H1 (cell line): ENCODE measurements around the gene ARPIN. TPM values are rescaled to one million over a fixed set of nuclear protein-coding genes. Genes with fewer than 3 reads are reported as not detected.

ENCODE experiments used
- CTCF ChIA-PET: fragments of 300-600 bp; sonication (Branson Sonifier 250); formaldehyde crosslinking; loops from one replicate; lab custom pipeline; 2021; ENCODE audit not compliant: partially characterized antibody; lab: Charles Lee
- POLR2A ChIA-PET: fragments of 300-600 bp; sonication (Branson Sonifier 250); formaldehyde crosslinking; loops from one replicate; lab custom pipeline; 2021; ENCODE audit warnings: inconsistent platforms; ENCODE audit not compliant: partially characterized antibody; lab: Charles Lee
- DNase-seq, 2 experiments: peaks; one replicate each; pipeline versions ENCODE4 v3.0.0 to v3.0.0-alpha.2; 2010 to 2022; ENCODE audit warnings: low spot score in 2 of 2, low read depth in 1 of 2, mixed read lengths in 1 of 2
- FAIRE-seq: peaks from 2 replicates; lab custom pipeline; 2011; peaks lifted over from hg19 to GRCh38; lab: Jason Lieb, UNC
- H2AFZ ChIP-seq: 2 replicates; pipeline ENCODE4 v1.8.1; 2012; ENCODE audit warnings: low read length, inconsistent platforms
- H2AK5ac ChIP-seq: 2 replicates; pipeline ENCODE4 v1.6.1; 2013; ENCODE audit warnings: low read depth, low read length
- H2BK120ac ChIP-seq: replicated peaks from 2 replicates; pipeline ENCODE3; 2013; ENCODE audit warnings: low read depth, low read length, inconsistent platforms
- H2BK12ac ChIP-seq: 2 replicates; pipeline ENCODE4 v1.6.1; 2013; ENCODE audit warnings: low read depth, low read length
- H2BK15ac ChIP-seq: 2 replicates; pipeline ENCODE4 v1.6.1; 2013; ENCODE audit warnings: low read length
- H2BK20ac ChIP-seq: 2 replicates; pipeline ENCODE4 v1.6.1; 2013; ENCODE audit warnings: low read length
- H2BK5ac ChIP-seq: 2 replicates; pipeline ENCODE4 v1.6.1; 2013; ENCODE audit warnings: low read depth, low read length
- H3K14ac ChIP-seq: 2 replicates; pipeline ENCODE4 v1.6.1; 2013; ENCODE audit warnings: inconsistent platforms; ENCODE audit not compliant: insufficient read length
- H3K18ac ChIP-seq: 2 replicates; pipeline ENCODE4 v1.6.1; 2013; ENCODE audit warnings: low read length; ENCODE audit errors: extremely low read depth
- H3K23ac ChIP-seq: 2 replicates; pipeline ENCODE4 v1.6.1; 2013; ENCODE audit warnings: inconsistent platforms; ENCODE audit not compliant: insufficient read length
- H3K23me2 ChIP-seq: 2 replicates; pipeline ENCODE4 v1.6.1; 2013; ENCODE audit warnings: low read depth, low read length
- H3K27ac ChIP-seq: 2 replicates; pipeline ENCODE4 v1.6.1; 2011; ENCODE audit warnings: low read depth, low read length, inconsistent platforms
- H3K27me3 ChIP-seq, 4 experiments: replicated peaks in 1 of 4; 1 replicate in 1 of 4; 2 replicates in 3 of 4; pipeline versions ENCODE4 v1.6.1 to v1.8.1; 2011 to 2013; ENCODE audit warnings: low read length in 3 of 4, mild to moderate bottlenecking in 3 of 4, inconsistent platforms in 2 of 4, mixed read lengths in 2 of 4, moderate library complexity in 1 of 4; ENCODE audit not compliant: control insufficient read depth in 3 of 4, insufficient read depth in 3 of 4; ENCODE audit errors: extremely low read depth in 1 of 4
- H3K36me3 ChIP-seq, 4 experiments: 2 replicates each; pipeline versions ENCODE4 v1.6.1 to v1.8.1; 2011 to 2013; ENCODE audit warnings: mild to moderate bottlenecking in 4 of 4, low read length in 3 of 4, moderate library complexity in 2 of 4, control low read depth in 1 of 4, inconsistent platforms in 1 of 4; ENCODE audit not compliant: insufficient read depth in 4 of 4, control insufficient read depth in 2 of 4
- H3K4ac ChIP-seq: replicated peaks from 2 replicates; pipeline ENCODE3; 2013; ENCODE audit warnings: low read length, low read depth, mixed read lengths, inconsistent platforms; ENCODE audit not compliant: insufficient read length
- H3K4me1 ChIP-seq, 4 experiments: replicated peaks in 1 of 4; 1 replicate in 1 of 4; 2 replicates in 3 of 4; pipeline versions ENCODE4 v1.6.1 to v1.8.1; 2011 to 2013; ENCODE audit warnings: low read length in 3 of 4, inconsistent platforms in 2 of 4, mixed read lengths in 1 of 4; ENCODE audit not compliant: insufficient read depth in 4 of 4, control insufficient read depth in 3 of 4
- H3K4me2 ChIP-seq, 2 experiments: 2 replicates each; pipeline versions ENCODE4 v1.6.1 to v1.8.1; 2011 to 2013; ENCODE audit warnings: low read depth in 2 of 2, low read length in 2 of 2, control low read depth in 1 of 2, inconsistent platforms in 1 of 2, mild to moderate bottlenecking in 1 of 2; ENCODE audit not compliant: insufficient read depth in 1 of 2
- H3K4me3 ChIP-seq, 4 experiments: fragments of 200-600, 300-600 bp in 1 of 4; sonication (generic), shearing (Covaris generic), sonication (Bioruptor Twin) in 1 of 4; 2 replicates each; pipeline versions ENCODE4 v1.5.1 to v1.8.1; 2011 to 2016; ENCODE audit warnings: low read length in 4 of 4, low read depth in 3 of 4, control low read depth in 2 of 4, inconsistent platforms in 2 of 4, mild to moderate bottlenecking in 2 of 4, mixed read lengths in 1 of 4, moderate library complexity in 1 of 4; ENCODE audit not compliant: insufficient read depth in 2 of 4; ENCODE audit errors: extremely low read depth in 1 of 4
- H3K56ac ChIP-seq: replicated peaks from 2 replicates; pipeline ENCODE3; 2013; ENCODE audit warnings: low read depth, mild to moderate bottlenecking, mixed read lengths, low read length, inconsistent platforms; ENCODE audit not compliant: insufficient read length
- H3K79me1 ChIP-seq: 2 replicates; pipeline ENCODE4 v1.6.1; 2013; ENCODE audit warnings: low read depth, low read length, control low read depth
- H3K79me2 ChIP-seq, 2 experiments: 2 replicates each; pipeline versions ENCODE4 v1.6.1 to v1.8.1; 2012 to 2013; ENCODE audit warnings: low read length in 2 of 2, mild to moderate bottlenecking in 2 of 2, inconsistent platforms in 1 of 2; ENCODE audit not compliant: insufficient read depth in 2 of 2, control insufficient read depth in 1 of 2
- H3K9ac ChIP-seq, 4 experiments: replicated peaks in 1 of 4; 1 replicate in 1 of 4; 2 replicates in 3 of 4; pipeline versions ENCODE4 v1.6.1 to v1.8.1; 2011 to 2013; ENCODE audit warnings: low read depth in 3 of 4, low read length in 3 of 4, control low read depth in 2 of 4, mild to moderate bottlenecking in 2 of 4, moderate library complexity in 2 of 4, inconsistent platforms in 1 of 4; ENCODE audit errors: extremely low read depth in 1 of 4
- H3K9me3 ChIP-seq, 2 experiments: 2 replicates each; pipeline versions ENCODE4 v1.6.1 to v1.8.1; 2012 to 2013; ENCODE audit warnings: mild to moderate bottlenecking in 2 of 2, moderate library complexity in 2 of 2, control low read depth in 1 of 2, inconsistent platforms in 1 of 2, low read depth in 1 of 2, low read length in 1 of 2, mixed read lengths in 1 of 2; ENCODE audit not compliant: insufficient read depth in 2 of 2
- H4K20me1 ChIP-seq, 2 experiments: replicated peaks in 1 of 2; 2 replicates each; pipeline versions ENCODE3 to v1.8.1; 2011 to 2013; ENCODE audit warnings: inconsistent platforms in 2 of 2, low read length in 2 of 2, mild to moderate bottlenecking in 1 of 2; ENCODE audit not compliant: insufficient read depth in 2 of 2, control insufficient read depth in 1 of 2
- H4K5ac ChIP-seq: 2 replicates; pipeline ENCODE4 v1.6.1; 2013; ENCODE audit warnings: low read length, low read depth, mixed read lengths, inconsistent platforms; ENCODE audit not compliant: insufficient read length
- H4K8ac ChIP-seq: 2 replicates; pipeline ENCODE4 v1.8.0; 2013; ENCODE audit warnings: mild to moderate bottlenecking, moderate library complexity, low read length, inconsistent platforms; ENCODE audit not compliant: insufficient read depth; ENCODE audit errors: extremely low read depth
- H4K91ac ChIP-seq: replicated peaks from 2 replicates; pipeline ENCODE3; 2013; ENCODE audit warnings: low read length, mixed read lengths, inconsistent platforms; ENCODE audit not compliant: insufficient read length
- GABPA ChIP-seq: IDR thresholded peaks from 2 replicates; pipeline ENCODE4 v1.6.1; 2011; ENCODE audit warnings: mild to moderate bottlenecking, low read length, moderate library complexity, borderline replicate concordance; ENCODE audit not compliant: insufficient read depth
- WGBS, 2 experiments: shearing (Covaris generic) in 1 of 2; methylation state at CpG; one replicate each; pipeline versions ENCODE4 v1.1.6 to v1.1.7; 2013 to 2015; ENCODE audit warnings: low lambda C conversion rate in 2 of 2, mixed read lengths in 2 of 2, inconsistent platforms in 1 of 2, low coverage in 1 of 2, missing lambda C conversion rate in 1 of 2; ENCODE audit not compliant: insufficient replicate concordance in 2 of 2, insufficient coverage in 1 of 2, insufficient read length in 1 of 2; ENCODE audit errors: extremely low coverage in 1 of 2, missing lambda C conversion rate in 1 of 2; 5-methylcytosine and 5-hydroxymethylcytosine counted together
- polyA plus RNA-seq, 7 experiments: library from polyadenylated mRNA; depleted of rRNA in 3 of 7; stranded (reverse) in 5 of 7; unstranded in 2 of 7; fragments of >200 nt in 5 of 7; fragments of 200-250 nt in 2 of 7; gene quantifications; 1 replicate in 5 of 7; 2 replicates in 1 of 7; 4 replicates in 1 of 7; pipeline versions ENCODE4 v1.2.1 to v1.2.3, GENCODE V29; 2011 to 2013; ENCODE audit warnings: missing spikeins in 2 of 7, mixed read lengths in 2 of 7
- total RNA-seq: library from RNA; stranded (reverse); fragmentation: NEBNext Ultra II Directional; extraction: Animal tissue kit (Norgen Biotek cat#: 25700); gene quantifications from 2 replicates; pipeline ENCODE4 v1.2.1, GENCODE V29; 2021

Gene ARPIN
- total and polyA plus RNA-seq, 2 of the 8 experiments (the other 6 are each of a cell fraction or from before 2014, with no cell fraction given), result 3.1 to 3.9 TPM

DNA sequence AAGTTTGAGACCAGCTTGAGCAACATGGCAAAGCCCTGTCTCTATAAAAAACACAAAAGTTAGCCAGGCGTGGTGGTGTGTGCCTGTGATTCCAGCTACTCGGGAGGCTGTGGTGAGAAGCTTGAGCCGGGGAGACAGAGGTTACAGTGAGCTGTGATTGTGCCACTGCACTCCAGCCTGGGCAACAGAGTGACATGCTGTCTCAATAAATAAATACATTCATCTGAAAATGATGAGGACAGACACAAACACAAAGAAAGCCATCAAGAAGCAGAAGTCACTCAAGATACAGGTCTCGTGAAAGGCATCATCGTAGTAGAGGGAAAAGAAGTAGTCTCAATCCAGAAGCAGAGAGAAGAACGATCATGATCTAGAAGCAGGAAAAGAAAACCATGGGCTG lies 37.0 kb downstream of the ARPIN start:
- Histone ChIP-seq H4K91ac (no peak overlapping the region), H2BK12ac (no peak overlapping the region), H3K9ac (no peak overlapping the region), H4K5ac (no peak overlapping the region), H2BK5ac (no peak overlapping the region), H3K4me1 (no peaks in the 10 kb centered on the region), H3K79me1 (no peaks in the 10 kb centered on the region), H3K23me2 (no peaks in the 10 kb centered on the region), H4K20me1 (no peaks in the 10 kb centered on the region), H3K4me3 (no peak overlapping the region), H3K4me2 (no peak overlapping the region), H3K14ac (no peak overlapping the region), H3K36me3 (peaks cover 0 to 15% (median 5%) of the 10 kb centered on the region in 4 experiments; a peak in 4 of 8 replicates), H3K9me3 (no peaks in the 10 kb centered on the region), H2AFZ (no peak overlapping the region), H2AK5ac (no peak overlapping the region), H3K56ac (no peak overlapping the region), H3K23ac (no peak overlapping the region), H2BK15ac (no peak overlapping the region), H3K79me2 (no peaks in the 10 kb centered on the region), H3K27ac (no peak overlapping the region), H2BK120ac (no peak overlapping the region), H2BK20ac (no peak overlapping the region), H3K27me3 (no peaks in the 10 kb centered on the region), H4K8ac (no peak overlapping the region), H3K4ac (no peak overlapping the region), H3K18ac (no peak overlapping the region)
- no peak for FAIRE-seq
- 92% methylated on average over 6 of the region's 6 CpGs; no CpG with 5 or more reads in 1 of the 2 experiments for WGBS, 2 experiments
- DNase-seq, result no peak
- no peak for TF ChIP-seq GABPA
- ChIA-PET CTCF (interaction anchor here (1.1 to 7.4 kb wide), 15 partner anchors 13 to 231 kb away, joined by 3 to 153 read pairs (median 9); partner anchors contain the start of gene MESP1), POLR2A (no interaction called here)
